Measurements from ENCODE around the gene MCM5.

DNA sequence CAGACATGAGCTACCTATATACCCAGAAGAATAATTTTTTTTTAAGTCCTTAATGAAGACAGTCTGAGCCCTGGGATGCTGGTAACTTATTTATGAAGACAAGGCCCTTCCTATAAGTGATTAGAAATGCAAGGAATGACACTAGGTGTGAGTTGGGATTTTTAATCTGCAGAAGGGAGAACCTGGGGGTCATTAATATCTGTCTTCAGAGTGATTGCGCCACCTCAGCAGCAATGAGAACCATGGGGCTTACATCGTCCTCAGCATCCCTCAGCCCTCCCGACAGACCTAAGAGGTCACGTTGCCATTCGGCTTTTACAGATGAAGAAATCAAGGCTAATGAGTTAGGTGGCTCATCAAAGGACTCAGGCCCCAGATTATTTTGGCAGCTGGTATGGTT, 55.6 kb downstream of the MCM5 start:
- TF ChIP-seq CTCF (IDR thresholded peaks at IDR 0.05; ENCODE audit: low read length) = no peak
- no peak for TF ChIP-seq EZH2 (IDR thresholded peaks at IDR 0.05; ENCODE audit: borderline replicate concordance, low read length)
